Panc1 (cell line): ENCODE results near the gene ZNF471. TPM values are rescaled to one million over a fixed set of nuclear protein-coding genes. Genes with fewer than 3 reads are reported as not detected.

Experiments
- ATAC-seq: fragments of 200-7000 bp; cut with Tn5 transposase; 2 replicates; pipeline ENCODE4 v1.9.1; 2020; ENCODE audit warnings: mild to moderate bottlenecking, moderate library complexity
- BruUV-seq: library from RNA; stranded (reverse); fragments of 400-500 nt; replicated peaks from 2 replicates; lab custom pipeline; 2021; lab: Mats Ljungman, UMichigan
- CTCF ChIA-PET: fragments of 300-600 bp; sonication (Branson Sonifier 250); formaldehyde crosslinking; loops from one replicate; lab custom pipeline; 2022; ENCODE audit warnings: antibody characterized with exemption; lab: Charles Lee
- POLR2A ChIA-PET: fragments of 300-600 bp; sonication (Branson Sonifier 250); formaldehyde crosslinking; loops from one replicate; lab custom pipeline; 2022; ENCODE audit warnings: antibody characterized with exemption; lab: Charles Lee
- DNase-seq: peaks from one replicate; pipeline ENCODE4 v3.0.0-alpha.2; 2010; ENCODE audit warnings: low read depth, low spot score
- H3K27ac ChIP-seq: 2 replicates; pipeline ENCODE4 v1.5.1; 2011; ENCODE audit warnings: mild to moderate bottlenecking, low read length, inconsistent platforms
- H3K27me3 ChIP-seq: fragments of 200-500 bp; sonication (Bioruptor generic); 2 replicates; pipeline ENCODE4 v1.6.0; 2014; ENCODE audit warnings: low read length, inconsistent platforms; ENCODE audit not compliant: control insufficient read depth, insufficient read depth
- H3K36me3 ChIP-seq: fragments of 200-500 bp; sonication (Bioruptor generic); 2 replicates; pipeline ENCODE4 v1.5.1; 2014; ENCODE audit warnings: inconsistent platforms, mild to moderate bottlenecking, low read length, moderate library complexity; ENCODE audit not compliant: control insufficient read depth, insufficient read depth
- H3K4me1 ChIP-seq: 2 replicates; pipeline ENCODE4 v1.5.1; 2011; ENCODE audit warnings: inconsistent platforms, mild to moderate bottlenecking, low read length, moderate library complexity; ENCODE audit not compliant: control insufficient read depth, insufficient read depth
- H3K4me3 ChIP-seq, 2 experiments: 2 replicates each; pipeline ENCODE4 v1.5.1; 2011 to 2012; ENCODE audit warnings: low read depth in 2 of 2, low read length in 2 of 2, mild to moderate bottlenecking in 2 of 2, inconsistent platforms in 1 of 2, moderate library complexity in 1 of 2
- H3K9me3 ChIP-seq: fragments of 200-500 bp; sonication (Bioruptor generic); 2 replicates; pipeline ENCODE4 v1.5.1; 2014; ENCODE audit warnings: low read depth, mild to moderate bottlenecking, inconsistent platforms, low read length, moderate library complexity; ENCODE audit not compliant: control insufficient read depth, insufficient read depth
- POLR2AphosphoS5 ChIP-seq: IDR thresholded peaks from 2 replicates; pipeline ENCODE4 v1.6.1; 2012; ENCODE audit warnings: mild to moderate bottlenecking, low read depth, low read length, moderate library complexity
- SIN3A ChIP-seq: IDR thresholded peaks from 2 replicates; pipeline ENCODE4 v1.6.1; 2012; ENCODE audit warnings: low read depth, mild to moderate bottlenecking, low read length, moderate library complexity, borderline replicate concordance; ENCODE audit not compliant: insufficient read depth
- TCF7L2 ChIP-seq: IDR thresholded peaks from 2 replicates; pipeline ENCODE4 v1.6.1; 2011; ENCODE audit warnings: mild to moderate bottlenecking, low read depth, low read length, inconsistent platforms
- in situ Hi-C: cut with HindIII; loops from 2 replicates; pipeline ENCODE4 v1.10.0; 2016; ENCODE audit warnings: low sequenced_read_pairs, low pct_unique_long_range_greater_than_20kb
- intact Hi-C: fragments of 100-400 bp; cut with micrococcal nuclease; formaldehyde crosslinking; loops from one replicate; pipeline ENCODE4 v1.10.0; 2022; ENCODE audit not compliant: unreplicated experiment
- total RNA-seq: library from RNA; stranded (reverse); gene quantifications from one replicate; pipeline ENCODE4 v1.2.1, GENCODE V29; 2021; ENCODE audit not compliant: unreplicated experiment
- TF ChIP-seq, protein P1 (sequence below): fragments of 450-650 bp; IDR thresholded peaks from 2 replicates; pipeline ENCODE4 v1.5.1; 2017; ENCODE audit warnings: mild to moderate bottlenecking
- TF ChIP-seq, protein P2 (sequence below), 2 experiments: IDR thresholded peaks; 2 replicates each; pipeline ENCODE4 v1.6.1; 2011 to 2012; ENCODE audit warnings: low read depth in 2 of 2, control low read depth in 1 of 2, low read length in 1 of 2, mild to moderate bottlenecking in 1 of 2, moderate library complexity in 1 of 2; ENCODE audit not compliant: insufficient read depth in 1 of 2

The ZNF471 gene
- total RNA-seq, 1 experiment from 2014 or later = not detected

DNA sequence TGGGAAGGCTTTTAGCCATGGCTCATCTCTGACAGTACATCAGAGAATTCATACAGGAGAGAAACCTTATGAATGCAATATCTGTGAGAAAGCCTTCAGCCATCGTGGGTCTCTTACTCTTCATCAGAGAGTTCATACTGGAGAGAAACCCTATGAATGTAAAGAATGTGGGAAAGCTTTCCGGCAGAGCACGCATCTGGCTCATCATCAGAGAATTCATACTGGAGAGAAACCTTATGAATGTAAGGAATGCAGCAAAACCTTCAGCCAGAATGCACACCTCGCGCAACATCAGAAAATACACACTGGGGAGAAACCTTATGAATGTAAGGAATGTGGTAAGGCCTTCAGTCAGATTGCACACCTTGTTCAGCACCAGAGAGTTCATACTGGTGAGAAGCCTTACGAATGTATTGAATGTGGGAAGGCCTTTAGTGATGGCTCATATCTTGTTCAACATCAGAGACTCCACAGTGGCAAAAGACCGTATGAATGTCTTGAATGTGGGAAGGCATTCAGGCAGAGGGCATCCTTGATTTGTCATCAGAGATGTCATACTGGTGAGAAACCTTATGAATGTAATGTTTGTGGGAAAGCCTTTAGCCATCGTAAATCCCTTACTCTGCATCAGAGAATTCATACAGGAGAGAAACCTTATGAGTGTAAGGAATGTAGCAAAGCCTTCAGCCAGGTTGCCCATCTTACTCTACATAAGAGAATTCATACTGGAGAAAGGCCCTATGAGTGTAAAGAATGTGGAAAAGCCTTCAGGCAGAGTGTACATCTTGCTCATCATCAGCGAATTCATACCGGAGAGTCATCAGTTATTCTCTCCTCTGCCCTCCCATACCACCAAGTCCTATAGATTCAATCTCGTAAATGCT lies 70.3 kb downstream of the ZNF471 start:
- TF ChIP-seq, protein P1, sequence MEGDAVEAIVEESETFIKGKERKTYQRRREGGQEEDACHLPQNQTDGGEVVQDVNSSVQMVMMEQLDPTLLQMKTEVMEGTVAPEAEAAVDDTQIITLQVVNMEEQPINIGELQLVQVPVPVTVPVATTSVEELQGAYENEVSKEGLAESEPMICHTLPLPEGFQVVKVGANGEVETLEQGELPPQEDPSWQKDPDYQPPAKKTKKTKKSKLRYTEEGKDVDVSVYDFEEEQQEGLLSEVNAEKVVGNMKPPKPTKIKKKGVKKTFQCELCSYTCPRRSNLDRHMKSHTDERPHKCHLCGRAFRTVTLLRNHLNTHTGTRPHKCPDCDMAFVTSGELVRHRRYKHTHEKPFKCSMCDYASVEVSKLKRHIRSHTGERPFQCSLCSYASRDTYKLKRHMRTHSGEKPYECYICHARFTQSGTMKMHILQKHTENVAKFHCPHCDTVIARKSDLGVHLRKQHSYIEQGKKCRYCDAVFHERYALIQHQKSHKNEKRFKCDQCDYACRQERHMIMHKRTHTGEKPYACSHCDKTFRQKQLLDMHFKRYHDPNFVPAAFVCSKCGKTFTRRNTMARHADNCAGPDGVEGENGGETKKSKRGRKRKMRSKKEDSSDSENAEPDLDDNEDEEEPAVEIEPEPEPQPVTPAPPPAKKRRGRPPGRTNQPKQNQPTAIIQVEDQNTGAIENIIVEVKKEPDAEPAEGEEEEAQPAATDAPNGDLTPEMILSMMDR = no peak
- TF ChIP-seq TCF7L2 = no peak
- TF ChIP-seq POLR2AphosphoS5 = no peak
- no peak for TF ChIP-seq SIN3A
- TF ChIP-seq, protein P2, sequence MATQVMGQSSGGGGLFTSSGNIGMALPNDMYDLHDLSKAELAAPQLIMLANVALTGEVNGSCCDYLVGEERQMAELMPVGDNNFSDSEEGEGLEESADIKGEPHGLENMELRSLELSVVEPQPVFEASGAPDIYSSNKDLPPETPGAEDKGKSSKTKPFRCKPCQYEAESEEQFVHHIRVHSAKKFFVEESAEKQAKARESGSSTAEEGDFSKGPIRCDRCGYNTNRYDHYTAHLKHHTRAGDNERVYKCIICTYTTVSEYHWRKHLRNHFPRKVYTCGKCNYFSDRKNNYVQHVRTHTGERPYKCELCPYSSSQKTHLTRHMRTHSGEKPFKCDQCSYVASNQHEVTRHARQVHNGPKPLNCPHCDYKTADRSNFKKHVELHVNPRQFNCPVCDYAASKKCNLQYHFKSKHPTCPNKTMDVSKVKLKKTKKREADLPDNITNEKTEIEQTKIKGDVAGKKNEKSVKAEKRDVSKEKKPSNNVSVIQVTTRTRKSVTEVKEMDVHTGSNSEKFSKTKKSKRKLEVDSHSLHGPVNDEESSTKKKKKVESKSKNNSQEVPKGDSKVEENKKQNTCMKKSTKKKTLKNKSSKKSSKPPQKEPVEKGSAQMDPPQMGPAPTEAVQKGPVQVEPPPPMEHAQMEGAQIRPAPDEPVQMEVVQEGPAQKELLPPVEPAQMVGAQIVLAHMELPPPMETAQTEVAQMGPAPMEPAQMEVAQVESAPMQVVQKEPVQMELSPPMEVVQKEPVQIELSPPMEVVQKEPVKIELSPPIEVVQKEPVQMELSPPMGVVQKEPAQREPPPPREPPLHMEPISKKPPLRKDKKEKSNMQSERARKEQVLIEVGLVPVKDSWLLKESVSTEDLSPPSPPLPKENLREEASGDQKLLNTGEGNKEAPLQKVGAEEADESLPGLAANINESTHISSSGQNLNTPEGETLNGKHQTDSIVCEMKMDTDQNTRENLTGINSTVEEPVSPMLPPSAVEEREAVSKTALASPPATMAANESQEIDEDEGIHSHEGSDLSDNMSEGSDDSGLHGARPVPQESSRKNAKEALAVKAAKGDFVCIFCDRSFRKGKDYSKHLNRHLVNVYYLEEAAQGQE (IDR thresholded peaks at IDR 0.05; ENCODE audit: insufficient read depth in 1 of 2, low read depth in 2 of 2, low read length in 1 of 2) = no peak
- Histone ChIP-seq H3K36me3 (no peaks in the 10 kb centered on the region), H3K9me3 (peaks cover 85% of the 10 kb centered on the region), H3K4me3 (no peak overlapping the region), H3K4me1 (no peaks in the 10 kb centered on the region), H3K27me3 (no peaks in the 10 kb centered on the region), H3K27ac (no peak overlapping the region)
- intact Hi-C loops (no loop called here), in situ Hi-C loops (no loop called here)
- ATAC-seq = no peak
- CTCF ChIA-PET = no interaction called here
- no peak for DNase-seq
- no TSS peak for BruUV-seq
- POLR2A ChIA-PET = no interaction called here

Other genes starting within 250 kb of the ZNF471 start
- not detected for gene EDDM13, start 235.1 kb upstream of the ZNF471 start, total RNA-seq
- gene ZSCAN5A, start 193.0 kb upstream of the ZNF471 start, total RNA-seq = 13.8 TPM
- gene ZNF582, start 114.3 kb upstream of the ZNF471 start, total RNA-seq = 2.0 TPM
- 6.1 TPM for gene ZNF583, start 103.5 kb upstream of the ZNF471 start, total RNA-seq
- not detected for gene ZNF667, start 30.5 kb upstream of the ZNF471 start, total RNA-seq
- gene ZFP28, start 31.1 kb downstream of the ZNF471 start, total RNA-seq = not detected
- not detected for gene ZNF470, start 59.6 kb downstream of the ZNF471 start, total RNA-seq
- 6.3 TPM for gene ZNF71, start 87.4 kb downstream of the ZNF471 start, total RNA-seq
- gene SMIM17, start 135.3 kb downstream of the ZNF471 start, total RNA-seq = 0.28 TPM
- gene ZNF835, start 163.9 kb downstream of the ZNF471 start, total RNA-seq = not detected